ENCODE measurements around the gene NAB1. TPM values are rescaled to one million over a fixed set of nuclear protein-coding genes. Genes with fewer than 3 reads are reported as not detected.
"Not testable (repeated sequence)": the region's sequence is repeated elsewhere in the genome, so short reads cannot be mapped to it uniquely, and the experiment has no call there.

NAB1 gene
- total RNA-seq, result 30.7 and 37.7 TPM in 2 replicates

- intact Hi-C loops (cut with micrococcal nuclease), result loop anchor here (1.0 to 2.0 kb wide), 7 partner anchors 8 to 1030 kb away; partner anchors contain the start of genes ASNSD1, HIBCH and NABP1
Observed at GRCh38 chr2:190649035-190649797, at the start of gene NAB1. TSS of gene NAB1 (plus strand) at chr2:190649083. CDS start at chr2:190659177, 10,094 bp downstream.

GRCh38 chr2:190599546-190600220 lies 49.2 kb upstream of the NAB1 start:
- intact Hi-C loops (cut with micrococcal nuclease), result no loop called here

GRCh38 chr2:190600293-190601103 lies 48.4 kb upstream of the NAB1 start:
- intact Hi-C loops (cut with micrococcal nuclease), result no loop called here

- intact Hi-C loops (cut with micrococcal nuclease), result no loop called here
Observed at GRCh38 chr2:190603374-190603773, 45.5 kb upstream of the NAB1 start.

GRCh38 chr2:190607014-190607597 lies 41.8 kb upstream of the NAB1 start:
- intact Hi-C loops (cut with micrococcal nuclease), result no loop called here

- intact Hi-C loops (cut with micrococcal nuclease), result no loop called here
Observed at GRCh38 chr2:190607657-190608357, 41.1 kb upstream of the NAB1 start.

- intact Hi-C loops (cut with micrococcal nuclease), result not testable (repeated sequence)
Observed at GRCh38 chr2:190608863-190609262, 40.0 kb upstream of the NAB1 start.

- intact Hi-C loops (cut with micrococcal nuclease), result not testable (repeated sequence)
Observed at GRCh38 chr2:190609397-190609796, 39.5 kb upstream of the NAB1 start.

GRCh38 chr2:190610528-190610927 lies 38.4 kb upstream of the NAB1 start:
- intact Hi-C loops (cut with micrococcal nuclease), result not testable (repeated sequence)

GRCh38 chr2:190615555-190616200 lies 33.2 kb upstream of the NAB1 start:
- intact Hi-C loops (cut with micrococcal nuclease), result no loop called here

- intact Hi-C loops (cut with micrococcal nuclease), result no loop called here
Observed at GRCh38 chr2:190618030-190618429, 30.9 kb upstream of the NAB1 start.

- intact Hi-C loops (cut with micrococcal nuclease), result no loop called here
Observed at GRCh38 chr2:190625691-190626090, 23.2 kb upstream of the NAB1 start.

GRCh38 chr2:190626641-190627210 lies 22.2 kb upstream of the NAB1 start:
- intact Hi-C loops (cut with micrococcal nuclease), result no loop called here

- intact Hi-C loops (cut with micrococcal nuclease), result no loop called here
Observed at GRCh38 chr2:190627448-190628412, 21.2 kb upstream of the NAB1 start.

- intact Hi-C loops (cut with micrococcal nuclease), result no loop called here
Observed at GRCh38 chr2:190628591-190629319, 20.1 kb upstream of the NAB1 start.

- intact Hi-C loops (cut with micrococcal nuclease), result no loop called here
Observed at GRCh38 chr2:190634381-190634780, 14.5 kb upstream of the NAB1 start.

- intact Hi-C loops (cut with micrococcal nuclease), result no loop called here
Observed at GRCh38 chr2:190635781-190636180, 13.1 kb upstream of the NAB1 start.

GRCh38 chr2:190636361-190636760 lies 12.5 kb upstream of the NAB1 start:
- intact Hi-C loops (cut with micrococcal nuclease), result no loop called here

Measured in T-helper 1 cell treated with Interleukin-12 subunit alpha and Interleukin-12 subunit beta and Interleukin-4 antibody, amounts not matched to agents 30 ng/mL and 1 ng/mL, for 36 hours (primary cell).